Progenitor cell of endocrine pancreas (in vitro differentiated cells): ENCODE data around the gene KRTAP1-5. TPM values are rescaled to one million over a fixed set of nuclear protein-coding genes. Genes with fewer than 3 reads are reported as not detected.

Experiments used
- DNase-seq: peaks from one replicate; pipeline ENCODE4 v3.0.0; 2021; ENCODE audit warnings: low spot score; ENCODE audit not compliant: unreplicated experiment
- H3K27ac Mint-ChIP-seq: 2 replicates; pipeline ENCODE4 v1.8.0; 2021; ENCODE audit warnings: mild to moderate bottlenecking, moderate library complexity, mixed read lengths
- H3K27me3 Mint-ChIP-seq: 2 replicates; pipeline ENCODE4 v1.8.0; 2021; ENCODE audit warnings: mixed read lengths
- H3K36me3 Mint-ChIP-seq: 2 replicates; pipeline ENCODE4 v1.8.0; 2022; ENCODE audit warnings: mixed read lengths; ENCODE audit not compliant: insufficient read depth
- H3K4me1 Mint-ChIP-seq: 2 replicates; pipeline ENCODE4 v1.8.0; 2021; ENCODE audit warnings: low read depth, mixed read lengths
- H3K4me3 Mint-ChIP-seq: 2 replicates; pipeline ENCODE4 v1.8.0; 2021; ENCODE audit warnings: low read depth, mild to moderate bottlenecking, moderate library complexity, mixed read lengths
- H3K9me3 Mint-ChIP-seq: 2 replicates; pipeline ENCODE4 v1.8.0; 2021; ENCODE audit warnings: low read depth, mixed read lengths
- CTCF ChIP-seq: fragments of 200-600 bp; sonication (generic); IDR thresholded peaks from one replicate; pipeline ENCODE4 v1.5.0; 2021; ENCODE audit warnings: antibody characterized with exemption, mild to moderate bottlenecking; ENCODE audit not compliant: unreplicated experiment
- total RNA-seq: library from RNA; stranded (reverse); gene quantifications from 2 replicates; pipeline ENCODE4 v1.2.1, GENCODE V29; 2021

KRTAP1-5 gene
- total RNA-seq, 1 donor from 2014 or later = not detected

GRCh38 chr17:41029633-41030245 is 2.7 kb upstream of the KRTAP1-5 start, which contains the start of gene KRTAP1-4:
Gene KRTAP1-4 (minus strand): TSS chr17:41030195. CDS start chr17:41030078, 117 bp downstream.
- TF ChIP-seq CTCF = no peak
- H3K36me3 Mint-ChIP-seq = no peaks in the 10 kb centered on the region
- H3K27ac Mint-ChIP-seq = no peak within 1 kb of the TSS
- H3K9me3 Mint-ChIP-seq = no peaks in the 10 kb centered on the region
- peaks cover 5% of the 10 kb centered on the region for H3K27me3 Mint-ChIP-seq
- no peak for DNase-seq
- H3K4me3 Mint-ChIP-seq = no peak within 1 kb of the TSS
- no peaks in the 10 kb centered on the region for H3K4me1 Mint-ChIP-seq

DNA sequence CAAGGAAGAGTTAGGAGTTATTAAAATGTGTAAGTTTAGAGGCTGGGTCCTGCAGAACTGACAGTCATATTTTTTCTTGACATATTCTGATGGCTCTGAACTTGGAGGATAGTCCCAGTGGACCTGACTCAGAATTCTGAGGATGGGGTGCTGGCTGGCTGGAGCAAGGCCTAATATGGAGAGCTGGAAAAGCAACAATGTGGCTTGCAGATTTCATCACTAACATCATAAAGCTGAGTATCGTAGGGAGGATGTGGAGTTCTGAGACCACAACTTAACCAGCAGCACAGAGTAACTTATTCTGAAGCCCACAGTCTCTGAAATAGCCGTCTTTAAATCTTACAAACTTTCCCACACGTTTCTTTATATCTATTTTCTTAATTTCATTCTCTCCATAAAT is 2.3 kb downstream of the KRTAP1-5 start:
- Mint-ChIP-seq H3K27ac (no peak overlapping the region), H3K4me3 (no peak overlapping the region), H3K4me1 (no peaks in the 10 kb centered on the region), H3K27me3 (peaks cover 5% of the 10 kb centered on the region), H3K36me3 (no peaks in the 10 kb centered on the region), H3K9me3 (peaks cover 2% of the 10 kb centered on the region)
- DNase-seq = no peak
- no peak for TF ChIP-seq CTCF

GRCh38 chr17:41020336-41020735 is 6.7 kb downstream of the KRTAP1-5 start:
- no peak overlapping the region for H3K27ac Mint-ChIP-seq
- no peak overlapping the region for H3K4me3 Mint-ChIP-seq
- peaks cover 4% of the 10 kb centered on the region for H3K27me3 Mint-ChIP-seq
- no peak for DNase-seq
- H3K36me3 Mint-ChIP-seq = no peaks in the 10 kb centered on the region
- TF ChIP-seq CTCF = no peak
- peaks cover 4% of the 10 kb centered on the region for H3K4me1 Mint-ChIP-seq
- peaks cover 2% of the 10 kb centered on the region for H3K9me3 Mint-ChIP-seq

DNA sequence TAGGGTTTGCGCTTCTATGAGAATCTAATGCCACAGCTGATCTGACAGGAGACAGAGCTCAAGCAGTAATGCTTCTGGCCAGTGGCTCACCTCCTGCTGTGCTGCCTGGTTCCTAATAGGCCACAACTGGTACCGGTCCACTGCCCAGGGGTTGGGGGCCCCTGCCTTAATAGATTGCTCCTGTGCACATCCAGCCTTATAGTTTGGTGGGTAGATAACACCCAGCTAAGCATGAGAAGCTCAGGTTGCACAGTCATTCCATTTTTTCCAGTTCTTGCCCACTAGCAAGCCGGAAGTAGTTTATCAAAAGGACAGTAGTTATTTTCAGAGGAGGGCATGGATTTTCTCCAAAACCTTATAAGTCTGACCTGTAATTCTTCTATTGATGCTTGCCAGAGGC is 7.6 kb downstream of the KRTAP1-5 start:
- peaks cover 2% of the 10 kb centered on the region for H3K9me3 Mint-ChIP-seq
- no peak for TF ChIP-seq CTCF
- peaks cover 4% of the 10 kb centered on the region for H3K4me1 Mint-ChIP-seq
- H3K27ac Mint-ChIP-seq = no peak overlapping the region
- H3K4me3 Mint-ChIP-seq = no peak overlapping the region
- no peak for DNase-seq
- no peaks in the 10 kb centered on the region for H3K36me3 Mint-ChIP-seq
- no peaks in the 10 kb centered on the region for H3K27me3 Mint-ChIP-seq

DNA sequence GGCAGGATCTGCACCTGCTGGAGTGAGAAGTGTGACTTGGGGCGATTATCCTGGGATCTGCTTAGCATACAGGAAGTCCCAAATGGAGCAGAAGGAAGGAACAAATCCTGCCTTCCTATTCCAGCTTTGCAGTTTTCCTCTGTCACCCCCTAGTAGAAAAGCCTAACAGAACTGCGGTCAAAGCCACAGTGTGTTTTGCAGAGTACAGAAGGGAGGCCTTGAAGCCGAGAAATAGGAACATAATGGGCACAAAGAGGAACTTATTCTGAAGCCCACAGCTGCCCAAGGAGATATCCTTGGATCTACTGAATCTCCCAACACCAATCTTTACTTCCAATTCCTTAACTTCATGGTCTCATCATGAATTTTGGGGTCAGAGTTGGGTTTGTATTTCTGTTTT is 8.5 kb downstream of the KRTAP1-5 start:
- no peaks in the 10 kb centered on the region for H3K27me3 Mint-ChIP-seq
- peaks cover 4% of the 10 kb centered on the region for H3K4me1 Mint-ChIP-seq
- H3K4me3 Mint-ChIP-seq = no peak overlapping the region
- H3K36me3 Mint-ChIP-seq = no peaks in the 10 kb centered on the region
- no peak for DNase-seq
- H3K27ac Mint-ChIP-seq = no peak overlapping the region
- H3K9me3 Mint-ChIP-seq = peaks cover 2% of the 10 kb centered on the region
- TF ChIP-seq CTCF = no peak
